HepG2 (cell line): Measurements from ENCODE around the gene GALR2. TPM values are rescaled to one million over a fixed set of nuclear protein-coding genes. Genes with fewer than 3 reads are reported as not detected.

ENCODE experiments used
- ATAC-seq: fragments of 200-7000 bp; cut with Tn5 transposase; 3 replicates; pipeline ENCODE4 v1.9.1; 2020; ENCODE audit warnings: mild to moderate bottlenecking, moderate library complexity
- BruUV-seq: library from RNA; stranded (reverse); fragments of 400-500 nt; replicated peaks from 2 replicates; lab custom pipeline; 2021; lab: Mats Ljungman, UMichigan
- CTCF ChIA-PET: fragments of 300-600 bp; formaldehyde crosslinking; extraction: SDS; loops from one replicate; lab custom pipeline; 2021; ENCODE audit warnings: low total read pairs, inconsistent platforms, low intra/inter-chr PET ratio; lab: Yijun Ruan, JAX
- POLR2A ChIA-PET: fragments of 350-600 bp; sonication (Branson Sonifier 250); formaldehyde crosslinking; loops from one replicate; lab custom pipeline; 2020; ENCODE audit warnings: antibody characterized with exemption, inconsistent platforms; lab: Yijun Ruan, JAX
- DNase-seq: peaks from one replicate; pipeline ENCODE4 v3.0.0-alpha.2; 2015; ENCODE audit warnings: low spot score
- FAIRE-seq: peaks from 3 replicates; lab custom pipeline; 2011; peaks lifted over from hg19 to GRCh38; lab: Jason Lieb, UNC
- H2AFZ ChIP-seq: one replicate; pipeline ENCODE4 v1.6.1; 2011; ENCODE audit warnings: low read length, inconsistent platforms
- H3K27ac ChIP-seq: fragments of 300-600 bp; 3 replicates; pipeline ENCODE4 v1.8.0; 2011; ENCODE audit warnings: mixed run types, mild to moderate bottlenecking, mixed read lengths, low read length, inconsistent platforms; ENCODE audit not compliant: insufficient read depth; ENCODE audit errors: extremely low read length
- H3K27me3 ChIP-seq, 2 experiments: fragments of 200-600 bp in 1 of 2; 2 replicates in 1 of 2; 3 replicates in 1 of 2; pipeline versions ENCODE4 v1.6.0 to v1.8.0; 2011; ENCODE audit warnings: low read length in 2 of 2, mild to moderate bottlenecking in 2 of 2, moderate library complexity in 2 of 2, inconsistent platforms in 1 of 2; ENCODE audit not compliant: insufficient read depth in 2 of 2, control insufficient read depth in 1 of 2
- H3K36me3 ChIP-seq, 2 experiments: fragments of 200-600 bp in 1 of 2; replicated peaks in 1 of 2; 2 replicates in 1 of 2; 3 replicates in 1 of 2; pipeline versions ENCODE4 v1.5.1 to v1.8.0; 2011; ENCODE audit warnings: low read length in 2 of 2, inconsistent platforms in 1 of 2; ENCODE audit not compliant: insufficient read depth in 2 of 2, control insufficient read depth in 1 of 2
- H3K4me1 ChIP-seq: 2 replicates; pipeline ENCODE4 v1.5.1; 2012; ENCODE audit warnings: low read length, inconsistent platforms; ENCODE audit not compliant: insufficient read depth
- H3K4me2 ChIP-seq: 2 replicates; pipeline ENCODE4 v1.6.0; 2011; ENCODE audit warnings: low read depth, low read length, inconsistent platforms
- H3K4me3 ChIP-seq, 3 experiments: fragments of 200-600 bp in 1 of 3; sonication (generic), shearing (Covaris generic) in 1 of 3; replicated peaks in 1 of 3; 2 replicates each; pipeline ENCODE4 v1.5.1; 2011 to 2016; ENCODE audit warnings: low read length in 3 of 3, inconsistent platforms in 2 of 3, low read depth in 2 of 3, mild to moderate bottlenecking in 2 of 3, control low read depth in 1 of 3, mixed read lengths in 1 of 3; ENCODE audit not compliant: insufficient read depth in 1 of 3
- H3K79me2 ChIP-seq: one replicate; pipeline ENCODE4 v1.6.1; 2011; ENCODE audit warnings: low read length, inconsistent platforms; ENCODE audit not compliant: insufficient read depth
- H3K9ac ChIP-seq: 2 replicates; pipeline ENCODE4 v1.6.0; 2011; ENCODE audit warnings: mild to moderate bottlenecking, low read depth, low read length, inconsistent platforms; ENCODE audit not compliant: insufficient read depth
- H3K9me3 ChIP-seq: 2 replicates; pipeline ENCODE4 v1.5.1; 2012; ENCODE audit warnings: mild to moderate bottlenecking, low read length
- H4K20me1 ChIP-seq: 2 replicates; pipeline ENCODE4 v1.6.0; 2011; ENCODE audit warnings: inconsistent platforms, mild to moderate bottlenecking, low read length, moderate library complexity; ENCODE audit not compliant: insufficient read depth
- ARID5B ChIP-seq: IDR thresholded peaks from 2 replicates; pipeline ENCODE4 v1.4.0; 2020; ENCODE audit warnings: mild to moderate bottlenecking, missing genetic modification reagents
- DBP ChIP-seq: sonication (generic); formaldehyde crosslinking; IDR thresholded peaks from 2 replicates; pipeline ENCODE4 v1.4.0; 2020; ENCODE audit warnings: missing genetic modification reagents; ENCODE audit errors: not compliant biosample characterization
- GFI1 ChIP-seq: sonication (generic); formaldehyde crosslinking; IDR thresholded peaks from 2 replicates; pipeline ENCODE4 v1.5.0; 2020; ENCODE audit warnings: missing genetic modification reagents, mild to moderate bottlenecking, borderline replicate concordance
- GLMP ChIP-seq: sonication (generic); formaldehyde crosslinking; IDR thresholded peaks from 2 replicates; pipeline ENCODE4 v1.9.0; 2021; ENCODE audit warnings: missing genetic modification reagents, mild to moderate bottlenecking, borderline replicate concordance
- HMG20A ChIP-seq: IDR thresholded peaks from 2 replicates; pipeline ENCODE4 v1.6.1; 2016; ENCODE audit warnings: borderline replicate concordance
- NCOA5 ChIP-seq: sonication (generic); formaldehyde crosslinking; IDR thresholded peaks from 2 replicates; pipeline ENCODE4 v1.4.0; 2020; ENCODE audit warnings: missing genetic modification reagents
- PLRG1 ChIP-seq: fragments of 450-650 bp; conservative IDR thresholded peaks from 2 replicates; pipeline ENCODE4 v1.6.1; 2016
- RAD21 ChIP-seq: fragments of 450-650 bp; formaldehyde crosslinking; IDR thresholded peaks from 2 replicates; pipeline ENCODE4 v1.5.0; 2020; ENCODE audit warnings: mild to moderate bottlenecking
- RFX1 ChIP-seq: fragments of 450-650 bp; IDR thresholded peaks from 2 replicates; pipeline ENCODE4 v1.6.1; 2017
- SIN3A ChIP-seq: IDR thresholded peaks from 2 replicates; pipeline ENCODE4 v1.6.1; 2011; ENCODE audit warnings: low read depth, mild to moderate bottlenecking, control low read depth, low read length, borderline replicate concordance
- TOE1 ChIP-seq: sonication (generic); formaldehyde crosslinking; IDR thresholded peaks from 2 replicates; pipeline ENCODE4 v1.4.0; 2020; ENCODE audit warnings: mild to moderate bottlenecking, missing genetic modification reagents
- TOPORS ChIP-seq: sonication (generic); formaldehyde crosslinking; IDR thresholded peaks from 2 replicates; pipeline ENCODE4 v1.8.0; 2023; ENCODE audit warnings: mild to moderate bottlenecking, missing genetic modification reagents
- ZBTB20 ChIP-seq: sonication (generic); formaldehyde crosslinking; IDR thresholded peaks from 2 replicates; pipeline ENCODE4 v1.8.1; 2023; ENCODE audit warnings: missing genetic modification reagents, low read depth, mild to moderate bottlenecking, borderline replicate concordance
- ZNF512B ChIP-seq: sonication (generic); formaldehyde crosslinking; IDR thresholded peaks from 2 replicates; pipeline ENCODE4 v1.5.1; 2020; ENCODE audit warnings: missing genetic modification reagents, mild to moderate bottlenecking, borderline replicate concordance
- ZNF552 ChIP-seq: sonication (generic); formaldehyde crosslinking; IDR thresholded peaks from 2 replicates; pipeline ENCODE4 v1.9.0; 2022; ENCODE audit warnings: missing genetic modification reagents, mild to moderate bottlenecking, borderline replicate concordance
- ZNF746 ChIP-seq: sonication (generic); formaldehyde crosslinking; IDR thresholded peaks from 2 replicates; pipeline ENCODE4 v1.8.0; 2022; ENCODE audit warnings: mild to moderate bottlenecking, missing genetic modification reagents
- ZSCAN9 ChIP-seq: IDR thresholded peaks from 2 replicates; pipeline ENCODE4 v1.6.1; 2016; ENCODE audit warnings: borderline replicate concordance
- WGBS: methylation state at CpG from one replicate; pipeline ENCODE4 v1.1.6; 2017; ENCODE audit warnings: low lambda C conversion rate; 5-methylcytosine and 5-hydroxymethylcytosine counted together
- in situ Hi-C: cut with HindIII; loops from 2 replicates; pipeline ENCODE4 v1.10.0; 2017; ENCODE audit warnings: low pct_unique_long_range_greater_than_20kb; ENCODE audit not compliant: extremely low pct_ligation_motif_present
- intact Hi-C: fragments of 100-400 bp; cut with micrococcal nuclease; formaldehyde crosslinking; loops from one replicate; pipeline ENCODE4 v1.10.0; 2022; ENCODE audit not compliant: unreplicated experiment
- polyA plus RNA-seq, 8 experiments: library from polyadenylated mRNA; depleted of rRNA in 3 of 8; stranded (reverse) in 7 of 8; unstranded in 1 of 8; fragments of >200 nt; fragmentation: Illumina TruSeq in 4 of 8; extraction: Trizol in 4 of 8; gene quantifications; 2 replicates each; pipeline versions ENCODE4 v1.2.1 to v1.2.3, GENCODE V29; 2011 to 2016; ENCODE audit warnings: low read depth in 4 of 8, missing spikeins in 1 of 8, mixed read lengths in 1 of 8; ENCODE audit not compliant: insufficient read depth in 1 of 8
- total RNA-seq, 5 experiments: library from RNA; depleted of rRNA; stranded (reverse); fragments of >200 nt; fragmentation: Illumina TruSeq; extraction: Trizol; gene quantifications; 2 replicates each; pipeline ENCODE4 v1.2.3, GENCODE V29; 2016; ENCODE audit warnings: low read depth in 1 of 5

Gene GALR2
- total and polyA plus RNA-seq, 2 of the 13 experiments (the other 11 are each of a cell fraction or from before 2014, with no cell fraction given) = 0.48 to 0.58 TPM

- Histone ChIP-seq H3K4me2 (no peak overlapping the region), H3K79me2 (no peaks in the 10 kb centered on the region), H3K27me3 (no peaks in the 10 kb centered on the region), H3K27ac (no peak overlapping the region), H3K4me3 (no peak overlapping the region), H3K9me3 (no peaks in the 10 kb centered on the region), H4K20me1 (no peaks in the 10 kb centered on the region; the same call in 1 of the 2 replicates), H3K36me3 (peaks cover 53 to 87% of the 10 kb centered on the region in 2 experiments), H2AFZ (no peak overlapping the region), H3K9ac (no peak overlapping the region), H3K4me1 (no peaks in the 10 kb centered on the region)
- BruUV-seq = no TSS peak
- WGBS = 98% methylated on average over 15 of the region's 15 CpGs
- ChIA-PET POLR2A (no interaction called here), CTCF (no interaction called here)
- FAIRE-seq (no peak), ATAC-seq (no peak), DNase-seq (no peak)
- in situ Hi-C loops (no loop called here), intact Hi-C loops (no loop called here)
- TF ChIP-seq ZBTB20 (CRISPR knock-in tag) (no peak), ZNF512B (CRISPR knock-in tag) (no peak), TOPORS (CRISPR knock-in tag) (no peak), RFX1 (no peak), ZSCAN9 (CRISPR knock-in tag) (no peak), ARID5B (CRISPR knock-in tag) (no peak), NCOA5 (CRISPR knock-in tag) (no peak), GLMP (CRISPR knock-in tag) (no peak), DBP (CRISPR knock-in tag) (no peak), GFI1 (CRISPR knock-in tag) (no peak), RAD21 (no peak), ZNF746 (CRISPR knock-in tag) (no peak), TOE1 (CRISPR knock-in tag) (no peak), HMG20A (CRISPR knock-in tag) (no peak), SIN3A (no peak), PLRG1 (no peak), ZNF552 (CRISPR knock-in tag) (no peak)
Observed at GRCh38 chr17:76049836-76050537, 24.6 kb upstream of the GALR2 start.
